Erythroblast (primary cell): Measurements from ENCODE around the gene JMJD8.

Source experiments
- GATA1 ChIP-seq: IDR thresholded peaks from 2 replicates; pipeline ENCODE4 v1.6.1; 2011; ENCODE audit warnings: low read depth, mild to moderate bottlenecking, control low read depth, low read length, moderate library complexity
- POLR2A ChIP-seq: IDR thresholded peaks from 2 replicates; pipeline ENCODE4 v1.6.1; 2011; ENCODE audit warnings: mild to moderate bottlenecking, low read length

GRCh38 chr16:682493-683395 is 1.4 kb downstream of the JMJD8 start:
- TF ChIP-seq GATA1 = no peak
- TF ChIP-seq POLR2A = no peak
